ENCODE measurements around the gene IER5. TPM values are rescaled to one million over a fixed set of nuclear protein-coding genes. Genes with fewer than 3 reads are reported as not detected.

IER5 gene
- total and polyA plus RNA-seq, 2 of the 13 experiments (the other 11 are each of a cell fraction or from before 2014, with no cell fraction given) = 2.5 to 3.5 TPM

DNA sequence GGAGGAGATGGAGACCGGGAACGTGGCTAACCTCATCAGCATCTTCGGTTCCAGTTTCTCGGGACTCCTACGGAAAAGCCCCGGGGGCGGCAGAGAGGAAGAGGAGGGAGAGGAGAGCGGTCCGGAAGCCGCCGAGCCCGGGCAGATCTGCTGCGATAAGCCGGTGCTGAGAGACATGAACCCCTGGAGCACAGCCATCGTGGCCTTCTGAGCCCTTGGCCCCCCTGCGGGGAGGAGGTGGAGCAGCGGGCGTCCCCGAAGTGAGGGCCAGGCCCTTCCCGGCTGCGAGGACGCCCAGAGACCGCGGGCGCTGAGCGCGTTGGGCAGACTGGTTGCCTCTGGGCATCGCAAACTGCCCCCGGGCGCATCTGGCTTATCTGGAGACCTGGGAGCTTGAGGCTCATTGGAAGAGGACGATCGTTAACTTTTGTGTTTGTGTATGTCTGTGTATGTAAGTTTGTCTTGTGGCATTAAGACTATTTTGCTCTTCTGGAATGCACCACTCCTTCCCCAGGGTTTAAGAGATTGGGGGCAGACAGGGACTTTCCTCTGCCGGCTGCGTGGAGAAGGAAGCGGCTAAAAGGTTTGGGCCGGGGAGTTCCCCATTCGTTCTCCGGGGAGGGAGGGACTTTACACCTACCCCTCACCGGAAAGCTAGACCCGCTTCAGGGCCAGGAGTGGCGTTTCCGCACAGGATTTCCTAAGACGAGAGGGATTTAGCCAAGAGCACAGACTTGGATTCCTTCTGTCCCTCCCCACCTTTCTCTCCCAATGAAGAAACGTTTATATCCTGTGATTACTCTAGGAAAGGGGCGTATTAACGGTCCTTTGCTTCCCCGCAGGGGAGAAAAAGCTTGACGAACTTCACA, 1.4 kb downstream of the IER5 start (continued):
- TF ChIP-seq ZNF782 (CRISPR knock-in tag; IDR thresholded peaks at IDR 0.05; ENCODE audit: borderline replicate concordance) (no peak), SP4 (CRISPR knock-in tag; IDR thresholded peaks at IDR 0.05) (peak; percentile 47; the same call in 1 of the 2 replicates), ZZZ3 (CRISPR knock-in tag; IDR thresholded peaks at IDR 0.05; ENCODE audit: borderline replicate concordance) (no peak), KLF11 (CRISPR knock-in tag; IDR thresholded peaks at IDR 0.05) (no peak), ARNT (IDR thresholded peaks at IDR 0.05) (no peak), ZNF776 (CRISPR knock-in tag; IDR thresholded peaks at IDR 0.05) (no peak), ZFP37 (CRISPR knock-in tag; IDR thresholded peaks at IDR 0.05; ENCODE audit: borderline replicate concordance) (no peak), ZFP90 (CRISPR knock-in tag; IDR thresholded peaks at IDR 0.05; ENCODE audit: borderline replicate concordance) (no peak), SRY (CRISPR knock-in tag; IDR thresholded peaks at IDR 0.05) (no peak), ZNF547 (CRISPR knock-in tag; IDR thresholded peaks at IDR 0.05) (no peak), ZNF33B (CRISPR knock-in tag; IDR thresholded peaks at IDR 0.05) (no peak), ZNF720 (CRISPR knock-in tag; IDR thresholded peaks at IDR 0.05) (no peak), PAX8 (CRISPR knock-in tag; IDR thresholded peaks at IDR 0.05; ENCODE audit: borderline replicate concordance) (no peak), ELF4 (CRISPR knock-in tag; IDR thresholded peaks at IDR 0.05; ENCODE audit: borderline replicate concordance) (no peak), ZNF598 (CRISPR knock-in tag; IDR thresholded peaks at IDR 0.05; ENCODE audit: borderline replicate concordance) (no peak), SNAI1 (CRISPR knock-in tag; IDR thresholded peaks at IDR 0.05; ENCODE audit: borderline replicate concordance) (no peak; the same call in 1 of the 2 replicates), ZNF607 (CRISPR knock-in tag; IDR thresholded peaks at IDR 0.05; ENCODE audit: borderline replicate concordance) (peak; percentile 72; the same call in 1 of the 2 replicates), SP1 (IDR thresholded peaks at IDR 0.05) (no peak), SP1 (CRISPR knock-in tag; IDR thresholded peaks at IDR 0.05) (no peak), FOSL2 (CRISPR knock-in tag; IDR thresholded peaks at IDR 0.05) (no peak), ZNF790 (CRISPR knock-in tag; IDR thresholded peaks at IDR 0.05; ENCODE audit: borderline replicate concordance) (no peak), HNRNPLL (IDR thresholded peaks at IDR 0.05; ENCODE audit: low read depth, low read length, poor library complexity, severe bottlenecking) (peak; percentile 50), SKI (IDR thresholded peaks at IDR 0.05; ENCODE audit: partially characterized antibody) (no peak), RBFOX2 (IDR thresholded peaks at IDR 0.05; ENCODE audit: low read depth, low read length) (no peak; the same call in none of the 2 replicates)
- TF ChIP-seq, protein P1, sequence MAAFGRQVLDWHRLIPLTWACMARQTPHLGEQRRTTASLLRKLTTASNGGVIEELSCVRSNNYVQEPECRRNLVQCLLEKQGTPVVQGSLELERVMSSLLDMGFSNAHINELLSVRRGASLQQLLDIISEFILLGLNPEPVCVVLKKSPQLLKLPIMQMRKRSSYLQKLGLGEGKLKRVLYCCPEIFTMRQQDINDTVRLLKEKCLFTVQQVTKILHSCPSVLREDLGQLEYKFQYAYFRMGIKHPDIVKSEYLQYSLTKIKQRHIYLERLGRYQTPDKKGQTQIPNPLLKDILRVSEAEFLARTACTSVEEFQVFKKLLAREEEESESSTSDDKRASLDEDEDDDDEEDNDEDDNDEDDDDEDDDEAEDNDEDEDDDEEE (CRISPR knock-in tag; IDR thresholded peaks at IDR 0.05) = no peak
- TF ChIP-seq, protein P2, sequence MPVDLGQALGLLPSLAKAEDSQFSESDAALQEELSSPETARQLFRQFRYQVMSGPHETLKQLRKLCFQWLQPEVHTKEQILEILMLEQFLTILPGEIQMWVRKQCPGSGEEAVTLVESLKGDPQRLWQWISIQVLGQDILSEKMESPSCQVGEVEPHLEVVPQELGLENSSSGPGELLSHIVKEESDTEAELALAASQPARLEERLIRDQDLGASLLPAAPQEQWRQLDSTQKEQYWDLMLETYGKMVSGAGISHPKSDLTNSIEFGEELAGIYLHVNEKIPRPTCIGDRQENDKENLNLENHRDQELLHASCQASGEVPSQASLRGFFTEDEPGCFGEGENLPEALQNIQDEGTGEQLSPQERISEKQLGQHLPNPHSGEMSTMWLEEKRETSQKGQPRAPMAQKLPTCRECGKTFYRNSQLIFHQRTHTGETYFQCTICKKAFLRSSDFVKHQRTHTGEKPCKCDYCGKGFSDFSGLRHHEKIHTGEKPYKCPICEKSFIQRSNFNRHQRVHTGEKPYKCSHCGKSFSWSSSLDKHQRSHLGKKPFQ (CRISPR knock-in tag; IDR thresholded peaks at IDR 0.05; ENCODE audit: insufficient replicate concordance) = no peak
- TF ChIP-seq, protein P3, sequence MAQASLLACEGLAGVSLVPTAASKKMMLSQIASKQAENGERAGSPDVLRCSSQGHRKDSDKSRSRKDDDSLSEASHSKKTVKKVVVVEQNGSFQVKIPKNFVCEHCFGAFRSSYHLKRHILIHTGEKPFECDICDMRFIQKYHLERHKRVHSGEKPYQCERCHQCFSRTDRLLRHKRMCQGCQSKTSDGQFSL (CRISPR knock-in tag; IDR thresholded peaks at IDR 0.05) = no peak
